Right atrium auricular region (tissue), 2 donors: ENCODE data around the gene OR52I1. TPM values are rescaled to one million over a fixed set of nuclear protein-coding genes. Genes with fewer than 3 reads are reported as not detected.
A peak's percentile ranks its signal among the peaks of the same experiment; 100 is the strongest.

Experiments
- DNase-seq: peaks from one replicate; pipeline ENCODE4 v3.0.0-alpha.2; 2019; ENCODE audit warnings: low spot score
- H3K27ac ChIP-seq, 2 donors: fragments of 200-600 bp; sonication (generic); 1 replicate in 1 of 2; 2 replicates in 1 of 2; pipeline ENCODE4 v1.5.1; 2016 to 2019
- H3K27me3 ChIP-seq, 2 donors: fragments of 200-600 bp; sonication (generic); one replicate each; pipeline versions ENCODE4 v1.5.1 to v1.6.0; 2017 to 2019
- H3K36me3 ChIP-seq: fragments of 200-600 bp; sonication (generic); one replicate; pipeline ENCODE4 v1.5.1; 2016
- H3K4me1 ChIP-seq, 2 donors: fragments of 200-600 bp; sonication (generic); one replicate each; pipeline versions ENCODE4 v1.5.1 to v1.6.0; 2017 to 2019
- H3K4me3 ChIP-seq, 2 donors: fragments of 200-600 bp; sonication (generic); 1 replicate in 1 of 2; 2 replicates in 1 of 2; pipeline ENCODE4 v1.5.1; 2017 to 2019; ENCODE audit warnings: mild to moderate bottlenecking in 1 of 2, moderate library complexity in 1 of 2
- H3K9me3 ChIP-seq, 2 donors: fragments of 200-600 bp; sonication (generic); one replicate each; pipeline ENCODE4 v1.5.1; 2019
- total RNA-seq, 2 donors: library from RNA; depleted of rRNA; stranded (reverse); fragments of >200 nt; gene quantifications; one replicate each; pipeline ENCODE4 v1.1.0, GENCODE V29; 2016
- TF ChIP-seq, protein P1 (sequence below), 2 donors: fragments of 200-600 bp; sonication (generic); IDR thresholded peaks; one replicate each; pipeline ENCODE4 v1.5.1; 2019; ENCODE audit warnings: antibody characterized with exemption in 2 of 2

Gene OR52I1
- total RNA-seq, 2 donors from 2014 or later = not detected

DNA sequence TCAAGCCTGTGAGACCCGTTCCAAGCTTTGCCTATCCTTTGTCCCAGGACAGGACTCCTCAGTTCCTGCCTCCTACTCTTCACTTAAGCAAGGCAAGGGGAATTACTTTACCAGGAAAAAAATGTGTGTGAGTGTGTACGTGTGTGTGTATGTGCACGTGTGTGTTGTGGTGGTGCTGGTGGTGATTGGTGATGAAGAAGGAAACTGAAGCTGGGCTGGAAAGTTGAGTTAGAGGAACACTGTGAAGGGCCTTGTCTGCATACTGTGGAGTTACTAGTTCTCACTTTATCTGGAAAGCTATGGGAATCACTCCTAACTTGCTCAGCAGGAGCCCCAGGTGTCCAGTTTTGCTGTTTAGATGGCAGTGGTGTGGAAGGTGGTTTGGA lies 43.8 kb downstream of the OR52I1 start:
- H3K9me3 ChIP-seq = no peaks in the 10 kb centered on the region
- TF ChIP-seq, protein P1, sequence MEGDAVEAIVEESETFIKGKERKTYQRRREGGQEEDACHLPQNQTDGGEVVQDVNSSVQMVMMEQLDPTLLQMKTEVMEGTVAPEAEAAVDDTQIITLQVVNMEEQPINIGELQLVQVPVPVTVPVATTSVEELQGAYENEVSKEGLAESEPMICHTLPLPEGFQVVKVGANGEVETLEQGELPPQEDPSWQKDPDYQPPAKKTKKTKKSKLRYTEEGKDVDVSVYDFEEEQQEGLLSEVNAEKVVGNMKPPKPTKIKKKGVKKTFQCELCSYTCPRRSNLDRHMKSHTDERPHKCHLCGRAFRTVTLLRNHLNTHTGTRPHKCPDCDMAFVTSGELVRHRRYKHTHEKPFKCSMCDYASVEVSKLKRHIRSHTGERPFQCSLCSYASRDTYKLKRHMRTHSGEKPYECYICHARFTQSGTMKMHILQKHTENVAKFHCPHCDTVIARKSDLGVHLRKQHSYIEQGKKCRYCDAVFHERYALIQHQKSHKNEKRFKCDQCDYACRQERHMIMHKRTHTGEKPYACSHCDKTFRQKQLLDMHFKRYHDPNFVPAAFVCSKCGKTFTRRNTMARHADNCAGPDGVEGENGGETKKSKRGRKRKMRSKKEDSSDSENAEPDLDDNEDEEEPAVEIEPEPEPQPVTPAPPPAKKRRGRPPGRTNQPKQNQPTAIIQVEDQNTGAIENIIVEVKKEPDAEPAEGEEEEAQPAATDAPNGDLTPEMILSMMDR (IDR thresholded peaks at IDR 0.05) = no peak
- no peak overlapping the region for H3K4me3 ChIP-seq
- peaks cover 0 to 15% of the 10 kb centered on the region in 2 donors for H3K4me1 ChIP-seq
- H3K27me3 ChIP-seq = no peaks in the 10 kb centered on the region
- no peak overlapping the region for H3K27ac ChIP-seq
- no peak for DNase-seq
- H3K36me3 ChIP-seq = no peaks in the 10 kb centered on the region

DNA sequence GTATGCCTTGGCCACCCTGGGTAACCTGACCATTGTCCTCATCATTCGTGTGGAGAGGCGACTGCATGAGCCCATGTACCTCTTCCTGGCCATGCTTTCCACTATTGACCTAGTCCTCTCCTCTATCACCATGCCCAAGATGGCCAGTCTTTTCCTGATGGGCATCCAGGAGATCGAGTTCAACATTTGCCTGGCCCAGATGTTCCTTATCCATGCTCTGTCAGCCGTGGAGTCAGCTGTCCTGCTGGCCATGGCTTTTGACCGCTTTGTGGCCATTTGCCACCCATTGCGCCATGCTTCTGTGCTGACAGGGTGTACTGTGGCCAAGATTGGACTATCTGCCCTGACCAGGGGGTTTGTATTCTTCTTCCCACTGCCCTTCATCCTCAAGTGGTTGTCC lies 46.1 kb downstream of the OR52I1 start:
- DNase-seq = no peak
- Histone ChIP-seq H3K27me3 (no peaks in the 10 kb centered on the region), H3K27ac (no peak overlapping the region), H3K4me3 (no peak overlapping the region), H3K36me3 (no peaks in the 10 kb centered on the region), H3K9me3 (no peaks in the 10 kb centered on the region), H3K4me1 (peaks cover 0 to 30% of the 10 kb centered on the region in 2 donors)
- TF ChIP-seq, protein P1 (IDR thresholded peaks at IDR 0.05) = no peak

DNA sequence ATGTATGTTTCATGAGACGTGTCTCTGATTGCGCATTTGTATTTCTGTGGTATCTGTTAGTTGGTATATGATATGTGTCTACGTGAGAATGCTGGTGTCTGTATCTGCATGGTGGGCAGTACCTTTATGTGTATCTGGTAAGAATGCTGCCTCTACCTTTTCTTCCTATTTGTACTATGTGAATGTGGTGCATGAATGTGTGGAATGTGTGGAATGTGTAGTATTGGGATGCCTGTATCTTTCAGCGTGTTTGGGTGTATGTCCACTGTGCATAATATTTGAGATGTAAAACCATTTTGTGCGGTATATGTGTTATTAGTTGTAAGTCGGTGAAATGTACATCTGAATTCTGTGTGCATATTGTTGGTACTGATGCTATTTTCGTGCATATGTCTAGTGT lies 47.7 kb downstream of the OR52I1 start:
- Histone ChIP-seq H3K4me3 (no peak overlapping the region), H3K4me1 (peaks cover 0 to 44% of the 10 kb centered on the region in 2 donors), H3K27ac (no peak overlapping the region), H3K9me3 (no peaks in the 10 kb centered on the region), H3K36me3 (no peaks in the 10 kb centered on the region), H3K27me3 (no peaks in the 10 kb centered on the region)
- TF ChIP-seq, protein P1 (IDR thresholded peaks at IDR 0.05) = no peak
- no peak for DNase-seq

DNA sequence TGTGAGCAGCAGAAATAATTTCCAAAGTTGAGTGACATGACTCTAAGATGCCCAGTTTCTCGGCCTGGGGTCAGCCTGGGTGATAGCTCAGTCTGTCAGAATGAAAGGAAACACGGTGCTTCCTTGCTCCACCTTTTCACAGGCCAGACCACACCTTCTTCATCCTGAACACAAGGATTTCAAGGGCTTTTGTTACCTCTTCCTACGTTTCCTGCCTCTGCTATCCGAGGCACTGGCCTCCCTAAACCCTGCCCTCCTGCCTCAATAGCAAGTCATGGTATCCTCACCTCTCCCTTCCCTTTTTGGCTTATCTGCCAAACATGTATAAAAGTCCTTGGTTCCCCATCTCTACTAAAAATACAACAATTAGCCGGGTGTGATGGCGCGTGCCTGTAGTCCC lies 48.2 kb downstream of the OR52I1 start:
- TF ChIP-seq, protein P1 (IDR thresholded peaks at IDR 0.05) = no peak
- no peaks in the 10 kb centered on the region for H3K36me3 ChIP-seq
- H3K4me3 ChIP-seq = no peak overlapping the region
- no peak for DNase-seq
- H3K27me3 ChIP-seq = no peaks in the 10 kb centered on the region
- peaks cover 0 to 44% of the 10 kb centered on the region in 2 donors for H3K4me1 ChIP-seq
- no peaks in the 10 kb centered on the region for H3K9me3 ChIP-seq
- H3K27ac ChIP-seq = no peak overlapping the region

DNA sequence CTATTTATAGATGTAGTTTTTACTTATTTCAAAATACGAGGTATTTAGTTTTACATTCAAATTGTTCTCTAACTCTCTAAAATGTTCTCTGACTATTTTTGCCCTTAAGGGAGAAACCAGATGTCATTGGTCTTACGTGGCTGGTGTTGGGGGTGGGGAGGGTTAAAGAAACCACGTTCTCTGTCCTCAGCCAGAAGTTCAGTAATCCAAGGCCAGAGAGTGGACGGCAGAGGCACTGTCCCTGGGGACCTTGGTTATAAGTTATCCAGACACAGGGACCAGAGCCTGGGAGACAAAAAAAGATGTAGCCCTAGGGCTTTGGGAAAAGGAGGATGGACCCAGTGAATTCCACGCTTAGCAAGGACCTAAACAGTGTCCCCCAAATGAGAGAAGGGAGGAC lies 49.2 kb downstream of the OR52I1 start:
- Histone ChIP-seq H3K4me3 (no peak overlapping the region), H3K27me3 (no peaks in the 10 kb centered on the region), H3K36me3 (no peaks in the 10 kb centered on the region), H3K27ac (peak overlapping the region; percentile 40 to 42), H3K4me1 (peaks cover 0 to 49% of the 10 kb centered on the region in 2 donors), H3K9me3 (no peaks in the 10 kb centered on the region)
- TF ChIP-seq, protein P1 (IDR thresholded peaks at IDR 0.05) = no peak
- DNase-seq = no peak

DNA sequence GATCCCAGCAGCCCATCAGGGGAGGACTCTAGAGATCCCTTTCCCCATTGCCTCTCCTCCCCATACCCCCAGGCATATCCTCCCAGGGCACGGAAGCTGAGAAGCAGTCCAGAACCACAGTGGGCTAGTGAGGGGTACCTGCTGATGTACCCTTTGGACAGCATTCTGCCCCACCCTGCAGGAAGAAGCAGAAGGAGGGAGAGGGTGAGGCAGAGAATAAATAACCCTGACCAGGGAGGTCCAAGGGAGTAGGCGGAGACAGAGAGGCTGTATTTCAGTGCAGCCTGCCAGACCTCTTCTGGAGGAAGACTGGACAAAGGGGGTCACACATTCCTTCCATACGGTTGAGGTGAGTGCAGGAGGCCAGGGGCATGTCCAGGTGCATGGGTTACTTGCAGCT lies 49.8 kb downstream of the OR52I1 start, which contains the start of gene OR51E1:
Gene OR51E1, plus strand, starts transcription at position 301 of the 400 bp plus-strand sequence. CDS start 8,545 bp downstream, outside the sequence.
- peak within 1 kb of the TSS in 1 of 2 donors; percentile 28 for H3K4me3 ChIP-seq
- peak within 1 kb of the TSS; percentile 40 to 42 for H3K27ac ChIP-seq

More for the DNA sequence above, 49.8 kb downstream of the OR52I1 start, which contains the start of gene OR51E1:
- TF ChIP-seq, protein P1 (IDR thresholded peaks at IDR 0.05) = no peak
- no peaks in the 10 kb centered on the region for H3K9me3 ChIP-seq
- no peaks in the 10 kb centered on the region for H3K36me3 ChIP-seq
- H3K27me3 ChIP-seq = no peaks in the 10 kb centered on the region
- no peak for DNase-seq
- peaks cover 0 to 51% of the 10 kb centered on the region in 2 donors for H3K4me1 ChIP-seq
